Measurements from ENCODE around the gene MRTFA. TPM values are rescaled to one million over a fixed set of nuclear protein-coding genes. Genes with fewer than 3 reads are reported as not detected.

Gene MRTFA
- total RNA-seq, 1 experiment from 2014 or later, result 28.0 TPM

DNA sequence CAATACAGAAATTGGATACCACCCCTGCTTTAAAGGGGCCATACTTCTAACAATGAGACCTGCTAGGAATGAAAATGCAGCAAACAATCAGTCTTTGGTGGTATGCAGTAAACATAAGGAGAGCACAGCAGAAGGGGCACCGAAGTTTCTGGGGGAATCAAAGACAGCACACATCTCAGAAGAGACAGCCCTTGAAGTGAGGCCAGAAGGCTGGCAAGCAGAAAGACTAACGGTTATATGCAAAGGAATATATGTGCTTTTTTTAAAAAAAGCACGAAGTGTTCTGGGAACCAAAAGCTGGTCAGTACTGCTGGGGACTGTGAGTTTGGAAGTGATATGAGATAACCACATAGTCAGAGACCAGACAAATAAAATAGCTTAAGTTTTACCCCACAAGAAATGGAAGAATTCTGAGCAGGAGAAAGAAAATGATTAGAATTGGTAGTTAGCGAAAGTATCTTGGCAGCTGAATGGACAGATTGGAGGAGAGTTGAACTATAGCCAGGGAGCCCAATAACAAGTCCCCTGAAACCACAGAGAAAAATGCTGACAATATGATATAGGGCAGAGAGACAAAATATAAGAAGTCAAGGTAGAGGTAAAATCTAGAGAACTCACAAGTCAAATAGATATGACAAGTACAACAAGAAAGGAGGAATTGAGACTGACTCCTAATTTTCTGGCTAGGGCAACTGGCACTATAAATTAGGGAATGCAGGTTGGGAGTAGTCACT is 125.7 kb downstream of the MRTFA start:
- no peak overlapping the region for H3K27ac ChIP-seq (ENCODE audit: low read depth, low read length)
- DNase-seq (ENCODE audit: low read depth, low spot score) (no peak), ATAC-seq (no peak)
- TF ChIP-seq, protein P1, sequence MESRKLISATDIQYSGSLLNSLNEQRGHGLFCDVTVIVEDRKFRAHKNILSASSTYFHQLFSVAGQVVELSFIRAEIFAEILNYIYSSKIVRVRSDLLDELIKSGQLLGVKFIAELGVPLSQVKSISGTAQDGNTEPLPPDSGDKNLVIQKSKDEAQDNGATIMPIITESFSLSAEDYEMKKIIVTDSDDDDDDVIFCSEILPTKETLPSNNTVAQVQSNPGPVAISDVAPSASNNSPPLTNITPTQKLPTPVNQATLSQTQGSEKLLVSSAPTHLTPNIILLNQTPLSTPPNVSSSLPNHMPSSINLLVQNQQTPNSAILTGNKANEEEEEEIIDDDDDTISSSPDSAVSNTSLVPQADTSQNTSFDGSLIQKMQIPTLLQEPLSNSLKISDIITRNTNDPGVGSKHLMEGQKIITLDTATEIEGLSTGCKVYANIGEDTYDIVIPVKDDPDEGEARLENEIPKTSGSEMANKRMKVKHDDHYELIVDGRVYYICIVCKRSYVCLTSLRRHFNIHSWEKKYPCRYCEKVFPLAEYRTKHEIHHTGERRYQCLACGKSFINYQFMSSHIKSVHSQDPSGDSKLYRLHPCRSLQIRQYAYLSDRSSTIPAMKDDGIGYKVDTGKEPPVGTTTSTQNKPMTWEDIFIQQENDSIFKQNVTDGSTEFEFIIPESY (IDR thresholded peaks at IDR 0.05; ENCODE audit: extremely low read depth, insufficient replicate concordance, low read length), result no peak
- TF ChIP-seq EZH2phosphoT487 (IDR thresholded peaks at IDR 0.05; ENCODE audit: borderline replicate concordance) (no peak), CEBPB (IDR thresholded peaks at IDR 0.05; ENCODE audit: low read depth) (no peak), FOSL1 (IDR thresholded peaks at IDR 0.05; ENCODE audit: low read depth) (no peak)
- TF ChIP-seq, protein P2, sequence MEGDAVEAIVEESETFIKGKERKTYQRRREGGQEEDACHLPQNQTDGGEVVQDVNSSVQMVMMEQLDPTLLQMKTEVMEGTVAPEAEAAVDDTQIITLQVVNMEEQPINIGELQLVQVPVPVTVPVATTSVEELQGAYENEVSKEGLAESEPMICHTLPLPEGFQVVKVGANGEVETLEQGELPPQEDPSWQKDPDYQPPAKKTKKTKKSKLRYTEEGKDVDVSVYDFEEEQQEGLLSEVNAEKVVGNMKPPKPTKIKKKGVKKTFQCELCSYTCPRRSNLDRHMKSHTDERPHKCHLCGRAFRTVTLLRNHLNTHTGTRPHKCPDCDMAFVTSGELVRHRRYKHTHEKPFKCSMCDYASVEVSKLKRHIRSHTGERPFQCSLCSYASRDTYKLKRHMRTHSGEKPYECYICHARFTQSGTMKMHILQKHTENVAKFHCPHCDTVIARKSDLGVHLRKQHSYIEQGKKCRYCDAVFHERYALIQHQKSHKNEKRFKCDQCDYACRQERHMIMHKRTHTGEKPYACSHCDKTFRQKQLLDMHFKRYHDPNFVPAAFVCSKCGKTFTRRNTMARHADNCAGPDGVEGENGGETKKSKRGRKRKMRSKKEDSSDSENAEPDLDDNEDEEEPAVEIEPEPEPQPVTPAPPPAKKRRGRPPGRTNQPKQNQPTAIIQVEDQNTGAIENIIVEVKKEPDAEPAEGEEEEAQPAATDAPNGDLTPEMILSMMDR (IDR thresholded peaks at IDR 0.05 in 2 of 3, conservative IDR thresholded peaks at IDR 0.05 in 1 of 3; ENCODE audit: borderline replicate concordance in 1 of 3, insufficient read depth in 1 of 3, low read depth in 2 of 3, low read length in 2 of 3), result no peak
- TF ChIP-seq, protein P3, sequence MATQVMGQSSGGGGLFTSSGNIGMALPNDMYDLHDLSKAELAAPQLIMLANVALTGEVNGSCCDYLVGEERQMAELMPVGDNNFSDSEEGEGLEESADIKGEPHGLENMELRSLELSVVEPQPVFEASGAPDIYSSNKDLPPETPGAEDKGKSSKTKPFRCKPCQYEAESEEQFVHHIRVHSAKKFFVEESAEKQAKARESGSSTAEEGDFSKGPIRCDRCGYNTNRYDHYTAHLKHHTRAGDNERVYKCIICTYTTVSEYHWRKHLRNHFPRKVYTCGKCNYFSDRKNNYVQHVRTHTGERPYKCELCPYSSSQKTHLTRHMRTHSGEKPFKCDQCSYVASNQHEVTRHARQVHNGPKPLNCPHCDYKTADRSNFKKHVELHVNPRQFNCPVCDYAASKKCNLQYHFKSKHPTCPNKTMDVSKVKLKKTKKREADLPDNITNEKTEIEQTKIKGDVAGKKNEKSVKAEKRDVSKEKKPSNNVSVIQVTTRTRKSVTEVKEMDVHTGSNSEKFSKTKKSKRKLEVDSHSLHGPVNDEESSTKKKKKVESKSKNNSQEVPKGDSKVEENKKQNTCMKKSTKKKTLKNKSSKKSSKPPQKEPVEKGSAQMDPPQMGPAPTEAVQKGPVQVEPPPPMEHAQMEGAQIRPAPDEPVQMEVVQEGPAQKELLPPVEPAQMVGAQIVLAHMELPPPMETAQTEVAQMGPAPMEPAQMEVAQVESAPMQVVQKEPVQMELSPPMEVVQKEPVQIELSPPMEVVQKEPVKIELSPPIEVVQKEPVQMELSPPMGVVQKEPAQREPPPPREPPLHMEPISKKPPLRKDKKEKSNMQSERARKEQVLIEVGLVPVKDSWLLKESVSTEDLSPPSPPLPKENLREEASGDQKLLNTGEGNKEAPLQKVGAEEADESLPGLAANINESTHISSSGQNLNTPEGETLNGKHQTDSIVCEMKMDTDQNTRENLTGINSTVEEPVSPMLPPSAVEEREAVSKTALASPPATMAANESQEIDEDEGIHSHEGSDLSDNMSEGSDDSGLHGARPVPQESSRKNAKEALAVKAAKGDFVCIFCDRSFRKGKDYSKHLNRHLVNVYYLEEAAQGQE (IDR thresholded peaks at IDR 0.05; ENCODE audit: low read depth), result no peak
- TF ChIP-seq, protein P4, sequence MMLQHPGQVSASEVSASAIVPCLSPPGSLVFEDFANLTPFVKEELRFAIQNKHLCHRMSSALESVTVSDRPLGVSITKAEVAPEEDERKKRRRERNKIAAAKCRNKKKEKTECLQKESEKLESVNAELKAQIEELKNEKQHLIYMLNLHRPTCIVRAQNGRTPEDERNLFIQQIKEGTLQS (IDR thresholded peaks at IDR 0.05), result no peak
- H3K9me2 ChIP-seq (ENCODE audit: insufficient read depth), result no peaks in the 10 kb centered on the region
- no peaks in the 10 kb centered on the region for H4K20me1 ChIP-seq (ENCODE audit: insufficient read depth)
- H3K36me3 ChIP-seq (ENCODE audit: control insufficient read depth in 1 of 2, insufficient read depth in 2 of 2, low read length in 2 of 2), result no peaks in the 10 kb centered on the region
- no peak overlapping the region for H2AFZ ChIP-seq (ENCODE audit: low read depth, low read length, poor library complexity, severe bottlenecking)
- no peak overlapping the region for H3K4me3 ChIP-seq (replicated peaks in 1 of 2; ENCODE audit: low read depth in 1 of 2, low read length in 2 of 2)
- ChIA-PET CTCF (no interaction called here), POLR2A (no interaction called here), RAD21 (ENCODE audit: low non-redundant PET in 1 of 2, low total read pairs in 2 of 2, uncharacterized antibody in 2 of 2, unreplicated experiment in 2 of 2) (no interaction called here)
- intact Hi-C loops (cut with micrococcal nuclease), result no loop called here
- no peaks in the 10 kb centered on the region for H3K79me2 ChIP-seq (ENCODE audit: insufficient read depth, low read length)
- H3K9me3 ChIP-seq (ENCODE audit: control insufficient read depth in 1 of 2, insufficient read depth in 1 of 2, low read depth in 1 of 2, low read length in 2 of 2), result no peaks in the 10 kb centered on the region
- no peaks in the 10 kb centered on the region for H3K27me3 ChIP-seq (ENCODE audit: insufficient read depth, low read length)
- no peak overlapping the region for H3K9ac ChIP-seq (ENCODE audit: low read length)
- H3K4me1 ChIP-seq (ENCODE audit: control insufficient read depth in 1 of 2, insufficient read depth in 2 of 2, low read length in 2 of 2), result no peaks in the 10 kb centered on the region
- BruUV-seq (replicated peaks), result no TSS peak
- no peak overlapping the region for H3K4me2 ChIP-seq (ENCODE audit: low read length)
